ENCODE data around the gene MLLT3. TPM values are rescaled to one million over a fixed set of nuclear protein-coding genes. Genes with fewer than 3 reads are reported as not detected.

MLLT3 gene
- total RNA-seq, 3 donors from 2014 or later = 8.8 to 30.3 (median 22.6) TPM

GRCh38 chr9:20396509-20396908 lies 225.8 kb downstream of the MLLT3 start:
- Histone ChIP-seq H3K4me3 (no peak overlapping the region), H3K36me3 (no peaks in the 10 kb centered on the region), H3K4me1 (no peaks in the 10 kb centered on the region), H3K27ac (no peak overlapping the region), H3K9me3 (no peaks in the 10 kb centered on the region), H3K27me3 (no peaks in the 10 kb centered on the region)
- no peak for DNase-seq (ENCODE audit: low spot score in 2 of 2)
- intact Hi-C loops (cut with DNase I; ENCODE audit: low total_unique reads) = no loop called here
- no peak for TF ChIP-seq POLR2AphosphoS5 (IDR thresholded peaks at IDR 0.05)
- TF ChIP-seq, protein P1, sequence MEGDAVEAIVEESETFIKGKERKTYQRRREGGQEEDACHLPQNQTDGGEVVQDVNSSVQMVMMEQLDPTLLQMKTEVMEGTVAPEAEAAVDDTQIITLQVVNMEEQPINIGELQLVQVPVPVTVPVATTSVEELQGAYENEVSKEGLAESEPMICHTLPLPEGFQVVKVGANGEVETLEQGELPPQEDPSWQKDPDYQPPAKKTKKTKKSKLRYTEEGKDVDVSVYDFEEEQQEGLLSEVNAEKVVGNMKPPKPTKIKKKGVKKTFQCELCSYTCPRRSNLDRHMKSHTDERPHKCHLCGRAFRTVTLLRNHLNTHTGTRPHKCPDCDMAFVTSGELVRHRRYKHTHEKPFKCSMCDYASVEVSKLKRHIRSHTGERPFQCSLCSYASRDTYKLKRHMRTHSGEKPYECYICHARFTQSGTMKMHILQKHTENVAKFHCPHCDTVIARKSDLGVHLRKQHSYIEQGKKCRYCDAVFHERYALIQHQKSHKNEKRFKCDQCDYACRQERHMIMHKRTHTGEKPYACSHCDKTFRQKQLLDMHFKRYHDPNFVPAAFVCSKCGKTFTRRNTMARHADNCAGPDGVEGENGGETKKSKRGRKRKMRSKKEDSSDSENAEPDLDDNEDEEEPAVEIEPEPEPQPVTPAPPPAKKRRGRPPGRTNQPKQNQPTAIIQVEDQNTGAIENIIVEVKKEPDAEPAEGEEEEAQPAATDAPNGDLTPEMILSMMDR (IDR thresholded peaks at IDR 0.05) = no peak
- TF ChIP-seq POLR2A (IDR thresholded peaks at IDR 0.05) = no peak

DNA sequence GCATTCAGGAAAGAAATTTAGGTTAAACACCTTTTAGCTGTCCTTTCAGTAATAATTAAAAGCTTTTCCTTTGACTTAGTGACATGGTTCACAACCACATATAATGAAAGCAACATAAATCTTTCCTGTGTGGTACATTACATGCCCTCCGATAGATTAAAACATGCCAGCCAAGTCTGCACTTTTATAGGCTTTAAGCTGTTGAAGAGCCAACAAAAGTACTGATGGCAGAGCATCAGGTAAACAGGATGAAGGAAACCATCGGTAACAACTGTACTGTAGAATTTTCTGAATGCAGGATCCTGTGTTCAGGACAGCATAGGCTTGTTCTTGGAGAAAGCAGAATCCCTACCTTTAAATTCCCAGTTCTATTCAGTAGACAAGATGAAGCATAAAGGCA lies 226.6 kb downstream of the MLLT3 start:
- TF ChIP-seq POLR2A (IDR thresholded peaks at IDR 0.05) (no peak), POLR2AphosphoS5 (IDR thresholded peaks at IDR 0.05) (no peak)
- TF ChIP-seq, protein P1 (IDR thresholded peaks at IDR 0.05) = no peak
- no peak for DNase-seq (ENCODE audit: low spot score in 2 of 2)
- no peaks in the 10 kb centered on the region for H3K9me3 ChIP-seq
- intact Hi-C loops (cut with DNase I; ENCODE audit: low total_unique reads) = no loop called here
- H3K36me3 ChIP-seq = no peaks in the 10 kb centered on the region
- no peaks in the 10 kb centered on the region for H3K27me3 ChIP-seq
- no peak overlapping the region for H3K4me3 ChIP-seq
- no peak overlapping the region for H3K27ac ChIP-seq
- H3K4me1 ChIP-seq = no peaks in the 10 kb centered on the region

DNA sequence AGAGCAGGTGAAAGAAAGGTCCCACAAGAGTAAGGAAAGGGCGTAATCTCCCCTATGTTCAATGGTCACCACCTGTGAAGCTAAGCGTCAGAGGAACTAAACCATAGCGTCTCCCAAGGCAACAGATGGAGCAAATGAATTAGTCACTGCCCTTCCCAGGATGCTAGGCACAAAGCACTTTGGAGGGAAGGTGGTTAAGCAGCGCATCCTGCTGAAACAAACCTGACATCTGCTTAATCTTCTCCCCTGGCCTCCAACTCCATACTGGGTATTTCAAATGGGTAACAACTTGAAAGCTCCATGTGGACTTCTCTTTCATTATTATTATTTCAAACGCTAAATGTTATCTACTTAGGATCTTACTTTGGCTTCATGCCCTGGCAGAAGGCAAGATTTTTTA lies 227.3 kb downstream of the MLLT3 start:
- TF ChIP-seq, protein P1 (IDR thresholded peaks at IDR 0.05) = no peak
- TF ChIP-seq POLR2AphosphoS5 (IDR thresholded peaks at IDR 0.05) (no peak), POLR2A (IDR thresholded peaks at IDR 0.05) (no peak)
- no peak for DNase-seq (ENCODE audit: low spot score in 2 of 2)
- Histone ChIP-seq H3K4me1 (no peaks in the 10 kb centered on the region), H3K9me3 (no peaks in the 10 kb centered on the region), H3K27ac (no peak overlapping the region), H3K4me3 (no peak overlapping the region), H3K36me3 (no peaks in the 10 kb centered on the region), H3K27me3 (no peaks in the 10 kb centered on the region)
- intact Hi-C loops (cut with DNase I; ENCODE audit: low total_unique reads) = no loop called here

DNA sequence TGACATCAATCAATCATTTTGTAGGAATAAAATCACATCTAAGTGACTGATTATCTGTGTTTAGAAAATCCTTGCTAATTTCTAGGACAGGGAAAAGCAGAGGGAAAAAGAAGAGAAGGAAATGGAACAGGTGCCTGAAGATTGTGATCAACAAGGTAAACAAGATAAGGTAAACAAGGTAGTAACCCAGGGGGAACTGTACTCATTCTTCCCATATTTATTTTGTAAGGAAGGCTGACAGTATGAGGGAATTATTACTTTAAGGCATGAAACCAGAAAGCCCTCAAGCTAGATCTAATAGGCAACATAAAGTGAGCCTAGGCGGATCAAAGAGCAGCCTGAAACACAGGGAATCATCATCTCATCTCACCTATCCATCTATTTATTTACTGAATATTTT lies 231.1 kb downstream of the MLLT3 start:
- no peak for DNase-seq (ENCODE audit: low spot score in 2 of 2)
- Histone ChIP-seq H3K36me3 (no peaks in the 10 kb centered on the region), H3K4me1 (no peaks in the 10 kb centered on the region), H3K27ac (no peak overlapping the region), H3K9me3 (no peaks in the 10 kb centered on the region), H3K4me3 (no peak overlapping the region), H3K27me3 (no peaks in the 10 kb centered on the region)
- TF ChIP-seq POLR2AphosphoS5 (IDR thresholded peaks at IDR 0.05) = no peak
- TF ChIP-seq, protein P1 (IDR thresholded peaks at IDR 0.05) = no peak
- intact Hi-C loops (cut with DNase I; ENCODE audit: low total_unique reads) = no loop called here

DNA sequence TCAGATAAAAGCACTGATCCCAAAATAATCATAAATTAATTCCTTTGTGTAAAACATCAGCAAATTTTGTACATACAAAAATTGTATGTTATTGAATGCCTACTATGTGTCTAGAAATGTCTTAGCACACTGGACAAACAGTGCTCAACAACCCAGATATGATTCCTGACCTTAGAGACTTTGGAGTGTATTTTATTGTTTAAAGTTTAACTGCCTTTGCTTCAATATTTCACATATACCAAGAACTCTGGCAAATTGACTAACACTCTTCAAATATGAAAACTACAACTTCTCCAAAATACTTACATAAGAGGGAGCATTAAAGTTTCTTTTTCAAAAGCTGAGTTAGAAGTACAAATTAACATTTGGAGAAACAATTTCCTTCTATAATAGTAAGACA lies 231.9 kb downstream of the MLLT3 start:
- TF ChIP-seq POLR2A (IDR thresholded peaks at IDR 0.05) = no peak
- TF ChIP-seq, protein P1 (IDR thresholded peaks at IDR 0.05) = no peak
- intact Hi-C loops (cut with DNase I; ENCODE audit: low total_unique reads) = no loop called here
- Histone ChIP-seq H3K27ac (no peak overlapping the region), H3K4me1 (no peaks in the 10 kb centered on the region), H3K9me3 (no peaks in the 10 kb centered on the region), H3K36me3 (no peaks in the 10 kb centered on the region), H3K27me3 (no peaks in the 10 kb centered on the region), H3K4me3 (no peak overlapping the region)
- DNase-seq (ENCODE audit: low spot score in 2 of 2) = no peak
